Mesenchymal stem cell (in vitro differentiated cells and primary cell): ENCODE measurements around the gene FAH.

Experiments used
- DNase-seq: peaks from one replicate; pipeline ENCODE4 v3.0.0-alpha.2; 2013
- H2AFZ ChIP-seq: one replicate; pipeline ENCODE4 v1.6.1; 2013; ENCODE audit warnings: low read depth, mild to moderate bottlenecking, control low read depth, inconsistent platforms, low read length, moderate library complexity
- H2AK5ac ChIP-seq: 2 replicates; pipeline ENCODE4 v1.6.1; 2013; ENCODE audit warnings: low read length, moderate library complexity, mild to moderate bottlenecking, inconsistent platforms; ENCODE audit not compliant: severe bottlenecking
- H2BK120ac ChIP-seq: one replicate; pipeline ENCODE4 v1.6.1; 2013; ENCODE audit warnings: low read depth, mild to moderate bottlenecking, inconsistent platforms, low read length, moderate library complexity
- H2BK12ac ChIP-seq, 2 experiments: one replicate each; pipeline ENCODE4 v1.6.1; 2013; ENCODE audit warnings: inconsistent platforms in 2 of 2, low read length in 2 of 2, mild to moderate bottlenecking in 2 of 2, moderate library complexity in 2 of 2, control low read depth in 1 of 2
- H2BK15ac ChIP-seq: one replicate; pipeline ENCODE4 v1.6.1; 2013; ENCODE audit warnings: mild to moderate bottlenecking, low read depth, inconsistent platforms; ENCODE audit not compliant: poor library complexity, severe bottlenecking
- H2BK5ac ChIP-seq: 2 replicates; pipeline ENCODE4 v1.6.1; 2013; ENCODE audit warnings: low read depth, mild to moderate bottlenecking, low read length, control low read depth, inconsistent platforms; ENCODE audit not compliant: poor library complexity, severe bottlenecking
- H3K14ac ChIP-seq, 2 experiments: one replicate each; pipeline ENCODE4 v1.6.1; 2013; ENCODE audit warnings: inconsistent platforms in 2 of 2, low read length in 2 of 2, control low read depth in 1 of 2, mild to moderate bottlenecking in 1 of 2, moderate library complexity in 1 of 2
- H3K18ac ChIP-seq, 2 experiments: one replicate each; pipeline ENCODE4 v1.6.1; 2013; ENCODE audit warnings: inconsistent platforms in 2 of 2, low read length in 2 of 2, control low read depth in 1 of 2, low read depth in 1 of 2, mild to moderate bottlenecking in 1 of 2
- H3K23ac ChIP-seq, 2 experiments: one replicate each; pipeline ENCODE4 v1.6.1; 2013; ENCODE audit warnings: inconsistent platforms in 2 of 2, low read length in 2 of 2, mild to moderate bottlenecking in 2 of 2, moderate library complexity in 2 of 2, control low read depth in 1 of 2
- H3K27ac ChIP-seq: 2 replicates; pipeline ENCODE4 v1.5.1; 2013; ENCODE audit warnings: mild to moderate bottlenecking, moderate library complexity, low read length, control low read depth, inconsistent platforms; ENCODE audit not compliant: poor library complexity, severe bottlenecking
- H3K27me3 ChIP-seq, 2 experiments: 2 replicates each; pipeline versions ENCODE4 v1.6.1 to v1.7.0; 2013; ENCODE audit warnings: low read length in 2 of 2, mild to moderate bottlenecking in 2 of 2, moderate library complexity in 2 of 2, control low read depth in 1 of 2, inconsistent platforms in 1 of 2; ENCODE audit not compliant: control insufficient read depth in 1 of 2, insufficient read depth in 1 of 2
- H3K36me3 ChIP-seq, 2 experiments: 2 replicates each; pipeline versions ENCODE4 v1.6.1 to v1.7.0; 2013; ENCODE audit warnings: low read length in 2 of 2, control low read depth in 1 of 2, inconsistent platforms in 1 of 2, low read depth in 1 of 2, mild to moderate bottlenecking in 1 of 2; ENCODE audit not compliant: insufficient read depth in 2 of 2, control insufficient read depth in 1 of 2
- H3K4ac ChIP-seq, 2 experiments: one replicate each; pipeline ENCODE4 v1.6.1; 2013; ENCODE audit warnings: inconsistent platforms in 2 of 2, low read length in 2 of 2, mild to moderate bottlenecking in 2 of 2, moderate library complexity in 2 of 2, control low read depth in 1 of 2, low read depth in 1 of 2
- H3K4me1 ChIP-seq: 2 replicates; pipeline ENCODE4 v1.6.1; 2013; ENCODE audit warnings: low read depth, low read length, control low read depth; ENCODE audit not compliant: control insufficient read depth, insufficient read depth
- H3K4me2 ChIP-seq: 2 replicates; pipeline ENCODE4 v1.6.1; 2013; ENCODE audit warnings: low read length, mild to moderate bottlenecking, inconsistent platforms; ENCODE audit not compliant: poor library complexity, severe bottlenecking
- H3K4me3 ChIP-seq, 2 experiments: 2 replicates each; pipeline versions ENCODE4 v1.5.1 to v1.7.0; 2013; ENCODE audit warnings: low read length in 2 of 2, mild to moderate bottlenecking in 2 of 2, control low read depth in 1 of 2, low read depth in 1 of 2; ENCODE audit not compliant: insufficient read depth in 1 of 2
- H3K79me1 ChIP-seq: replicated peaks from 2 replicates; pipeline ENCODE4 v1.6.1; 2013; ENCODE audit warnings: mild to moderate bottlenecking, control low read depth, low read length, inconsistent platforms; ENCODE audit not compliant: poor library complexity, severe bottlenecking
- H3K9ac ChIP-seq: 2 replicates; pipeline ENCODE4 v1.7.0; 2013; ENCODE audit warnings: mild to moderate bottlenecking, low read length, moderate library complexity
- H3K9me3 ChIP-seq: 2 replicates; pipeline ENCODE4 v1.7.0; 2013; ENCODE audit warnings: mild to moderate bottlenecking, low read length; ENCODE audit not compliant: control insufficient read depth
- H4K8ac ChIP-seq: one replicate; pipeline ENCODE4 v1.6.1; 2013; ENCODE audit warnings: inconsistent platforms, mild to moderate bottlenecking, low read length, moderate library complexity
- H4K91ac ChIP-seq: one replicate; pipeline ENCODE4 v1.6.1; 2013; ENCODE audit warnings: mild to moderate bottlenecking, low read length, inconsistent platforms
- WGBS: methylation state at CpG from one replicate; pipeline ENCODE4 v1.1.7; 2013; ENCODE audit warnings: mixed read lengths; 5-methylcytosine and 5-hydroxymethylcytosine counted together

Gene FAH

DNA sequence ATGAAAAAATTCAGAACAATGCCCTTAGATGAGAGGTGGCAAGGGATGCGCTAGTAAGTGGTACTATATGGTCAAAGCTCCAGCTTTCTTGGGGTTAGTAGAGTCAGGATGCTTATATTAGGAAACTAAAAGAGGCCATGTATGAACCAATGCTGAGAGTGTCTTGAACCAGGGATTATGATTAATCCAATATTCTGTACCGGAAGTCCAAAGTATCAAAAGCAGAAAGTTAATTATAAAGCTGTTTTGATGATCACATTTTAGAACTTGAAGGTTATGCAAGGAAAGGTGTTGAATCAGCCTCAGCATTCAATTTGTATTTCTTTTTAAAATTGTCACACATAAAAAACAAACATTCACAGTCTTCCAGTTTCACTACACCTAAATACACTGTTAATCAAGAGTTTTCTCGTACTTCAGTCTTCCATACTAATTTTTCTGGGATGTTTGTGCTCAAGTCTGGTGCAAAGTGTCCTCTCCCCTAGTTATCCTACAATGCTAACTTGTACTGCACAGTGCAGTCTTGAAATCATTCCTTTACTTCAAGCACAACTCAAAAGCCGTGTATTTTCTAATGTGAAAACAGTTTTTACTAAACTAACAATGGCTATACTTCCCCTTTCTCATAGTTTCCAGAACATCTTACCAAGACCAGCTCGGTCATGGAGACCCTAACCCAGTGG is 10.7 kb upstream of the FAH start:
- 96% methylated on average over 5 of the region's 5 CpGs for whole genome bisulfite sequencing
- DNase-seq: no peak
- H3K4me3 ChIP-seq: no peak overlapping the region

DNA sequence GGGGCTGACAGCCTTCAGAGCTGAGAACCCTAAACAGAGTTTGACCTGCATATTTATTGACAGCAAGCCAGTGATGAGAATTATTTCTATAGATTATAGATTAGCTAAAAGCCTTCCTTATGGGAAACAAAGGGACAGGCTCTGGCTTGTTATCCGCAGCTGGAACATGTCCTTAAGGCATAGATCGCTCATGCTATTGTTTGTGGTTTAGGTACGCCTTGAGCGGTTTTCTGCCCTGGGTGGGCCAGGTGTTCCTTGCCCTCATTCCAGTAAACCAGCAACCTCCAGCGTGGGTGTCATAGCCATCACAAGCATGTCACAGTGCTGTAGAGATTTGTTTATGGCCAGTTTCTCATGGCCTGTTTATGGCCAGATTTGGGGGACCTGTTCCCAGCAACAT is 10.2 kb upstream of the FAH start:
- no peak overlapping the region for H3K14ac ChIP-seq
- H3K23ac ChIP-seq: no peak overlapping the region
- 95% methylated on average over 5 of the region's 5 CpGs for WGBS
- no peak overlapping the region for H4K91ac ChIP-seq
- H3K4me2 ChIP-seq: no peak overlapping the region
- no peak overlapping the region for H4K8ac ChIP-seq
- no peak overlapping the region for H3K27ac ChIP-seq
- no peaks in the 10 kb centered on the region for H3K27me3 ChIP-seq
- DNase-seq: no peak
- H3K18ac ChIP-seq: no peak overlapping the region
- no peak overlapping the region for H2BK5ac ChIP-seq
- no peak overlapping the region for H2BK15ac ChIP-seq
- no peak overlapping the region for H2AFZ ChIP-seq
- H3K4ac ChIP-seq: no peak overlapping the region
- no peak overlapping the region for H3K4me3 ChIP-seq
- no peak overlapping the region for H2AK5ac ChIP-seq
- peaks cover 0 to 16% of the 10 kb centered on the region in 2 experiments for H3K36me3 ChIP-seq
- H2BK120ac ChIP-seq: no peak overlapping the region
- no peak overlapping the region for H3K9ac ChIP-seq
- no peak overlapping the region for H2BK12ac ChIP-seq
- no peaks in the 10 kb centered on the region for H3K4me1 ChIP-seq
- H3K79me1 ChIP-seq: no peaks in the 10 kb centered on the region
- H3K9me3 ChIP-seq: no peaks in the 10 kb centered on the region

More for the DNA sequence above, 10.7 kb upstream of the FAH start:
- no peak overlapping the region for H3K4ac ChIP-seq
- H2BK12ac ChIP-seq: no peak overlapping the region
- H3K14ac ChIP-seq: no peak overlapping the region
- no peaks in the 10 kb centered on the region for H3K79me1 ChIP-seq
- H4K91ac ChIP-seq: no peak overlapping the region
- H3K27me3 ChIP-seq: no peaks in the 10 kb centered on the region
- H3K4me2 ChIP-seq: no peak overlapping the region
- peaks cover 0 to 22% of the 10 kb centered on the region in 2 experiments for H3K36me3 ChIP-seq
- no peaks in the 10 kb centered on the region for H3K4me1 ChIP-seq
- H3K27ac ChIP-seq: no peak overlapping the region
- H2BK120ac ChIP-seq: no peak overlapping the region
- H4K8ac ChIP-seq: no peak overlapping the region
- no peaks in the 10 kb centered on the region for H3K9me3 ChIP-seq
- H3K23ac ChIP-seq: no peak overlapping the region
- no peak overlapping the region for H3K18ac ChIP-seq
- no peak overlapping the region for H2AFZ ChIP-seq
- H3K9ac ChIP-seq: no peak overlapping the region
- H2BK5ac ChIP-seq: no peak overlapping the region
- H2AK5ac ChIP-seq: no peak overlapping the region
- H2BK15ac ChIP-seq: no peak overlapping the region

DNA sequence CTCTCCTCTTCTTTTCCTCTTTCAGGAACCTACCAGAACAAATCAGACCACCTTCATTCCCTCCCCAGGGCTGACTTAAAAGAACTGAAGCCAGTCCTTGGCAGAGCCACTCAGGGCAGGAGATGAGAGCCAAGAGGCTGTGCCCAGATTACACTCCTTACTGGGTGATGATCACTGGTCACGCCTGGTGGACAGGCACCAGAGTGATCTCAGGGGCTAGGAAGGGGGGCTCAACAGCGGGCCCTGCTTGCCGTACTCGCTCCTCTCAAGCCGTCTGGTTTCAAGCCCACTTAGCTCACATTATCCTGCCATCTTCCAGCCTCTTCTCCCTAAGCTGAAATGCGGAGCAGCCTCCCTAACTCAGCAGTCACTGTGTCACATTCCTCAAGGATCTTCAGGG is 1.7 kb upstream of the FAH start:
- H3K9me3 ChIP-seq: no peaks in the 10 kb centered on the region
- no peak overlapping the region for H2BK5ac ChIP-seq
- 72% methylated on average over 6 of the region's 6 CpGs for WGBS
- H2BK15ac ChIP-seq: peak overlapping the region; percentile 13
- peaks cover 11% of the 10 kb centered on the region for H3K4me1 ChIP-seq
- no peak overlapping the region for H2BK120ac ChIP-seq
- no peak overlapping the region for H2AFZ ChIP-seq
- H3K79me1 ChIP-seq: peaks cover 18% of the 10 kb centered on the region
- no peak overlapping the region for H2AK5ac ChIP-seq
- no peak overlapping the region for H3K27ac ChIP-seq
- H3K23ac ChIP-seq: peak overlapping the region in 1 of 2 experiments; percentile 2
- H3K4me2 ChIP-seq: no peak overlapping the region
- H3K9ac ChIP-seq: no peak overlapping the region
- H3K4me3 ChIP-seq: no peak overlapping the region
- peak overlapping the region in 1 of 2 experiments; percentile 24 for H3K4ac ChIP-seq
- no peaks in the 10 kb centered on the region for H3K27me3 ChIP-seq
- H2BK12ac ChIP-seq: no peak overlapping the region
- peaks cover 0 to 3% of the 10 kb centered on the region in 2 experiments for H3K36me3 ChIP-seq
- H3K14ac ChIP-seq: no peak overlapping the region
- no peak overlapping the region for H3K18ac ChIP-seq
- no peak overlapping the region for H4K8ac ChIP-seq
- peak overlapping the region; percentile 15 for H4K91ac ChIP-seq
- DNase-seq: no peak

DNA sequence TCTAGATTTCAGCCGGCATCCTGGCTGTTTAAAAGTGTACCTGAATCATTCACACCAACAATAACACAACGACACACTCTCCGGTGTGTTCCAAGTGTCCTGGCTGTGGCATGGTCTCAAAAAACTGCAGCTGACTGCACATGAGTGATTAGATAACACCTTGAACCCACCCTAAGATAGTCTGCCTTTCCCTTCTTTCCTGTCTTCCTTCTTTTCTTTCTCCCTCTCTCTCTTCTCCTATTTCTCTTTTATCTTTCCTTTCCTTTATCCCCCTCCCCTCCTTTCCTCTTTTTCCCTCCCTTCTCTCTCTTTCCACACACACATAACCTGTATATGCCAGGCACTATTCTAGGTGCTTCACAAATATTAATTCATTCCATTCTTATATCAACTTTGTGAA is 1.2 kb upstream of the FAH start:
- Histone ChIP-seq H3K27ac (no peak overlapping the region), H3K79me1 (peaks cover 20% of the 10 kb centered on the region), H2AK5ac (no peak overlapping the region), H3K14ac (no peak overlapping the region), H2BK12ac (no peak overlapping the region), H3K27me3 (no peaks in the 10 kb centered on the region), H3K4me2 (no peak overlapping the region), H4K8ac (no peak overlapping the region), H2BK120ac (no peak overlapping the region), H3K18ac (no peak overlapping the region), H3K4ac (no peak overlapping the region), H2AFZ (no peak overlapping the region), H3K36me3 (peaks cover 0 to 3% of the 10 kb centered on the region in 2 experiments), H2BK5ac (no peak overlapping the region), H3K9ac (peak overlapping the region; percentile 82), H3K9me3 (no peaks in the 10 kb centered on the region), H3K4me1 (peaks cover 11% of the 10 kb centered on the region), H3K23ac (no peak overlapping the region), H4K91ac (no peak overlapping the region), H3K4me3 (no peak overlapping the region), H2BK15ac (no peak overlapping the region)
- 77% methylated on average over 3 of the region's 3 CpGs for WGBS
- DNase-seq: no peak
